Caco-2 (cell line): ENCODE results near the gene NCAPG. TPM values are rescaled to one million over a fixed set of nuclear protein-coding genes. Genes with fewer than 3 reads are reported as not detected.
"Not testable (repeated sequence)": the region's sequence is repeated elsewhere in the genome, so short reads cannot be mapped to it uniquely, and the experiment has no call there.

Source experiments
- BruUV-seq: library from RNA; stranded (reverse); fragments of 400-500 nt; replicated peaks from 2 replicates; lab custom pipeline; 2021; lab: Mats Ljungman, UMichigan
- CTCF ChIA-PET: fragments of 300-600 bp; sonication (Branson Sonifier 250); formaldehyde crosslinking; loops from one replicate; lab custom pipeline; 2022; ENCODE audit warnings: antibody characterized with exemption; lab: Charles Lee
- POLR2A ChIA-PET: fragments of 300-600 bp; sonication (Branson Sonifier 250); formaldehyde crosslinking; loops from one replicate; lab custom pipeline; 2022; ENCODE audit warnings: antibody characterized with exemption; lab: Charles Lee
- DNase-seq, 2 experiments: peaks; one replicate each; pipeline versions ENCODE4 v3.0.0 to v3.0.0-alpha.2; 2020 to 2022
- H3K27me3 ChIP-seq: replicated peaks from 2 replicates; pipeline ENCODE4 v1.6.0; 2011; ENCODE audit warnings: low read length; ENCODE audit not compliant: control insufficient read depth, insufficient read depth
- H3K36me3 ChIP-seq: 2 replicates; pipeline ENCODE4 v1.5.1; 2011; ENCODE audit warnings: low read length; ENCODE audit not compliant: control insufficient read depth, insufficient read depth
- H3K4me1 ChIP-seq: fragments of 250-450 bp; sonication (Bioruptor Pico); 2 replicates; pipeline ENCODE4 v1.5.1; 2020; ENCODE audit warnings: mild to moderate bottlenecking
- H3K4me3 ChIP-seq: 2 replicates; pipeline ENCODE4 v1.5.1; 2011; ENCODE audit warnings: low read depth, mild to moderate bottlenecking, control low read depth, low read length
- H3K9me3 ChIP-seq: fragments of 250-450 bp; sonication (Bioruptor Pico); 2 replicates; pipeline ENCODE4 v1.5.1; 2020; ENCODE audit warnings: mild to moderate bottlenecking, moderate library complexity
- H3K27ac Mint-ChIP-seq: one replicate; pipeline ENCODE4 v1.8.0; 2022; ENCODE audit warnings: mixed read lengths; ENCODE audit not compliant: unreplicated experiment
- H3K27me3 Mint-ChIP-seq: one replicate; pipeline ENCODE4 v1.8.0; 2022; ENCODE audit warnings: mixed read lengths; ENCODE audit not compliant: insufficient read depth, unreplicated experiment
- H3K36me3 Mint-ChIP-seq: one replicate; pipeline ENCODE4 v1.8.0; 2022; ENCODE audit warnings: mild to moderate bottlenecking, mixed read lengths; ENCODE audit not compliant: insufficient read depth, unreplicated experiment
- H3K4me1 Mint-ChIP-seq: one replicate; pipeline ENCODE4 v1.8.0; 2022; ENCODE audit warnings: low read depth, mixed read lengths; ENCODE audit not compliant: unreplicated experiment
- H3K4me3 Mint-ChIP-seq: one replicate; pipeline ENCODE4 v1.8.0; 2022; ENCODE audit warnings: mild to moderate bottlenecking, moderate library complexity, mixed read lengths; ENCODE audit not compliant: unreplicated experiment
- H3K9me3 Mint-ChIP-seq: one replicate; pipeline ENCODE4 v1.8.0; 2022; ENCODE audit warnings: mixed read lengths; ENCODE audit not compliant: unreplicated experiment
- intact Hi-C: fragments of 100-400 bp; cut with micrococcal nuclease; formaldehyde crosslinking; loops from one replicate; pipeline ENCODE4 v1.10.0; 2022; ENCODE audit not compliant: unreplicated experiment
- total RNA-seq: library from RNA; stranded (reverse); gene quantifications from 2 replicates; pipeline ENCODE4 v1.2.3, GENCODE V29; 2022
- TF ChIP-seq, protein P1 (sequence below), 2 experiments: fragments of 200-600 bp in 1 of 2; IDR thresholded peaks; 1 replicate in 1 of 2; 2 replicates in 1 of 2; pipeline versions ENCODE4 v1.5.1 to v1.8.0; 2011 to 2022; ENCODE audit warnings: antibody characterized with exemption in 1 of 2, control low read depth in 1 of 2, inconsistent platforms in 1 of 2, low read depth in 1 of 2, low read length in 1 of 2, mild to moderate bottlenecking in 1 of 2, moderate library complexity in 1 of 2; ENCODE audit not compliant: insufficient read depth in 1 of 2, severe bottlenecking in 1 of 2, unreplicated experiment in 1 of 2

The NCAPG gene
- total RNA-seq, 1 experiment from 2014 or later: 54.0 TPM

DNA sequence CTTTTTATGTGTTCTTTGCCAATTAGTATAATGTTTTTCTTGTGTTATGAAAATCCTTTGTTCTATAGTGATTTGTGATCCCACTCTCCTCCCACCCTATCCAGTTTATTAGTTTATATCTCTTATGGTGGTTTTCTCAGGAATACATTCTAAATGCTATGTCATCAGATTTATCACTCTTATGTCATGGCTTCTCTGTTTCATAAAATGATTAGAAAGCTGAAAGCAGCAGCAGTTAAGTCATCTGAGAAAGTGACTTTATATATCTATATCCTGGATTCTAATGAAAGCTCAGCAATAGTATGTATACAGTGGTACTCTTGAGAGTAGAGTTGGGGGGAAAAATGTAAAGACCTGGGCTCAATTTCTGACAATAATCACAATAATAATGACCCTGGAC is 41.2 kb downstream of the NCAPG start:
- no peaks in the 10 kb centered on the region for H3K27me3 Mint-ChIP-seq
- no peaks in the 10 kb centered on the region for H3K36me3 ChIP-seq
- intact Hi-C loops: no loop called here
- TF ChIP-seq, protein P1, sequence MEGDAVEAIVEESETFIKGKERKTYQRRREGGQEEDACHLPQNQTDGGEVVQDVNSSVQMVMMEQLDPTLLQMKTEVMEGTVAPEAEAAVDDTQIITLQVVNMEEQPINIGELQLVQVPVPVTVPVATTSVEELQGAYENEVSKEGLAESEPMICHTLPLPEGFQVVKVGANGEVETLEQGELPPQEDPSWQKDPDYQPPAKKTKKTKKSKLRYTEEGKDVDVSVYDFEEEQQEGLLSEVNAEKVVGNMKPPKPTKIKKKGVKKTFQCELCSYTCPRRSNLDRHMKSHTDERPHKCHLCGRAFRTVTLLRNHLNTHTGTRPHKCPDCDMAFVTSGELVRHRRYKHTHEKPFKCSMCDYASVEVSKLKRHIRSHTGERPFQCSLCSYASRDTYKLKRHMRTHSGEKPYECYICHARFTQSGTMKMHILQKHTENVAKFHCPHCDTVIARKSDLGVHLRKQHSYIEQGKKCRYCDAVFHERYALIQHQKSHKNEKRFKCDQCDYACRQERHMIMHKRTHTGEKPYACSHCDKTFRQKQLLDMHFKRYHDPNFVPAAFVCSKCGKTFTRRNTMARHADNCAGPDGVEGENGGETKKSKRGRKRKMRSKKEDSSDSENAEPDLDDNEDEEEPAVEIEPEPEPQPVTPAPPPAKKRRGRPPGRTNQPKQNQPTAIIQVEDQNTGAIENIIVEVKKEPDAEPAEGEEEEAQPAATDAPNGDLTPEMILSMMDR (IDR thresholded peaks at IDR 0.05; ENCODE audit: insufficient read depth in 1 of 2, low read depth in 1 of 2, low read length in 1 of 2, severe bottlenecking in 1 of 2, unreplicated experiment in 1 of 2): no peak
- no peaks in the 10 kb centered on the region for H3K27me3 ChIP-seq
- ChIA-PET CTCF (no interaction called here), POLR2A (no interaction called here)
- no peaks in the 10 kb centered on the region for H3K4me1 Mint-ChIP-seq
- no peaks in the 10 kb centered on the region for H3K9me3 Mint-ChIP-seq
- H3K36me3 Mint-ChIP-seq: peaks cover 10% of the 10 kb centered on the region
- no TSS peak for BruUV-seq
- H3K4me3 Mint-ChIP-seq: no peak overlapping the region
- no peaks in the 10 kb centered on the region for H3K4me1 ChIP-seq
- H3K27ac Mint-ChIP-seq: no peak overlapping the region
- DNase-seq: no peak
- no peak overlapping the region for H3K4me3 ChIP-seq
- H3K9me3 ChIP-seq: no peaks in the 10 kb centered on the region

DNA sequence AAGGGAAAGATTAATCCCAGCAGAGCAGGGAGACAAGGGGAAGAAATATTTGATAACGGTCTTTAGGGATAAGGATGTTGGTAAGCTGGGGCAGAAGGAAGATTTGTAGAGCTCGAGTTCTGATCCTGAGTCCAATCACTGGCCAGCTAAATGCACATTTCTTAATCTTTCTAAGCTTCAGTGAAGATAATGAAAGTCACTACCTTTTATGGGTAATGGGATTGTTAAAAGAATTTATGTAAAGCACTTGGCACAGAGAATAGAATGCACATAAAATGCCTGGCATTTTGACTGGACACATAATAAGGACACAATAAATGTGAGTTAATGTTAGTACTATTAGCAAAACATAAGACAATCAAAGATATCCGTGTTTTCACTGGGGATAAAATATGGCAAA is 43.3 kb downstream of the NCAPG start:
- intact Hi-C loops: no loop called here
- TF ChIP-seq, protein P1 (IDR thresholded peaks at IDR 0.05; ENCODE audit: insufficient read depth in 1 of 2, low read depth in 1 of 2, low read length in 1 of 2, severe bottlenecking in 1 of 2, unreplicated experiment in 1 of 2): no peak
- ChIA-PET CTCF (no interaction called here), POLR2A (no interaction called here)
- no TSS peak for BruUV-seq
- Mint-ChIP-seq H3K27me3 (no peaks in the 10 kb centered on the region), H3K4me1 (no peaks in the 10 kb centered on the region), H3K9me3 (no peaks in the 10 kb centered on the region), H3K36me3 (peaks cover 10% of the 10 kb centered on the region), H3K27ac (no peak overlapping the region), H3K4me3 (no peak overlapping the region)
- Histone ChIP-seq H3K27me3 (no peaks in the 10 kb centered on the region), H3K36me3 (no peaks in the 10 kb centered on the region), H3K9me3 (no peaks in the 10 kb centered on the region), H3K4me3 (no peak overlapping the region), H3K4me1 (no peaks in the 10 kb centered on the region)
- DNase-seq: no peak

DNA sequence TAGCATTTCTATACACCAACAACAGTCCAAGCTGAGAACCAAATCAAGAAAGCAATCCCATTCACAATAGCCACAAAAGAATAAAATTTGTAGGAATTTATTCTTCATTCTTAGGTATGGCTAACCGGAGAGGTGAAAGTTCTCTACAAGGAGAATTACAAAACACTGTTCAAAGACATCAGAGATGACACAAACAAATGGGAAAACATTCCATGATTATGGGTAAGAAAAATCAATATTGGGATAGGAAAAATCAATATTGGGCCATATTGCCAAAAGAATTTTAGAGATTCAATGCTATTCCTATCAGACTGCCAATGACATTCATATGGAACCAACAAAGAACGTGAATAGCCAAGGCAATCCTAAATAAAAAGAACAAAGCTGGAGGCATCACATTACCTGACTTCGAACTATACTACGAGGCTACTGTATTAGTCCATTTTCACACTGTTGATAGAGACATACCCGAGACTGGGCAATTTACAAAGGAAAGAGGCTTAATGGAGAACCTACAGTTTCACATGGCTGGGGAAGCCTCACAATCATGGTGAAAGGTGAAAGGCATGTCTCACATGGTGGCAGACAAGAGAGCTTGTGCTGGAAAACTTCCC is 49.1 kb downstream of the NCAPG start:
- Histone ChIP-seq H3K4me1 (no peaks in the 10 kb centered on the region), H3K9me3 (no peaks in the 10 kb centered on the region; the same call in 1 of the 2 replicates), H3K4me3 (no peak overlapping the region), H3K36me3 (no peaks in the 10 kb centered on the region), H3K27me3 (no peaks in the 10 kb centered on the region)
- no TSS peak for BruUV-seq
- no peak for DNase-seq
- POLR2A ChIA-PET: no interaction called here
- Mint-ChIP-seq H3K4me1 (no peaks in the 10 kb centered on the region), H3K4me3 (no peak overlapping the region), H3K27ac (no peak overlapping the region), H3K9me3 (peaks cover 9% of the 10 kb centered on the region), H3K27me3 (no peaks in the 10 kb centered on the region), H3K36me3 (peaks cover 6% of the 10 kb centered on the region)
- intact Hi-C loops: loop anchor here (5.0 kb wide), 1 partner anchor 217 kb away; no protein-coding TSS in a partner anchor
- CTCF ChIA-PET: no interaction called here
- TF ChIP-seq, protein P1 (IDR thresholded peaks at IDR 0.05; ENCODE audit: insufficient read depth in 1 of 2, low read depth in 1 of 2, low read length in 1 of 2, severe bottlenecking in 1 of 2, unreplicated experiment in 1 of 2): no peak

DNA sequence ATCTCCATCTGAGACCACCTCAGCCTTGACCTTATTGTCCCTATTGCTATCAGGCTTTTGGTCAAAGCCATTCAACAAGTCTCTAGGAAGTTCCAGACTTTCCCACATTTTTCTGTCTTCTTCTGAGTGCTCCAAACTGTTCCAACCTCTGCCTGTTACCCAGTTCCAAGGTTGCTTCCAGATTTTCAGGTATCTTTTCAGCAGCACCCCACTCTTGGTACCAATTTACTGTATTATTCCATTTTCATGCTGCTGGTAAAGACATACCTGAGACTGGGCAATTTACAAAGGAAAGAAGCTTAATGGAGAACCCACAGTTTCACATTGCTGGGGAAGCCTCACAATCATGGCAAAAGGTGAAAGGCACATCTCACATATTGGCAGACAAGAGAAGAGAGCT is 51.1 kb downstream of the NCAPG start:
- H3K27me3 Mint-ChIP-seq, H3K4me1 Mint-ChIP-seq, H3K9me3 Mint-ChIP-seq, POLR2A ChIA-PET, H3K36me3 Mint-ChIP-seq, H3K9me3 ChIP-seq, DNase-seq, H3K27ac Mint-ChIP-seq, H3K4me1 ChIP-seq, H3K36me3 ChIP-seq, H3K4me3 Mint-ChIP-seq, CTCF ChIA-PET, BruUV-seq, H3K27me3 ChIP-seq, intact Hi-C loops, H3K4me3 ChIP-seq: not testable (repeated sequence)
